WTC11 (cell line): ENCODE data around the gene CHST11.

Source experiments
- CTCF ChIP-seq: fragments of 200-600 bp; IDR thresholded peaks from 2 replicates; pipeline ENCODE4 v1.8.0; 2022; ENCODE audit warnings: antibody characterized with exemption
- E2F4 ChIP-seq: sonication (generic); formaldehyde crosslinking; IDR thresholded peaks from 2 replicates; pipeline ENCODE4 v1.8.1; 2022; ENCODE audit warnings: low read depth, mild to moderate bottlenecking, moderate library complexity, missing genetic modification reagents, borderline replicate concordance
- FOXJ3 ChIP-seq: sonication (generic); formaldehyde crosslinking; IDR thresholded peaks from 2 replicates; pipeline ENCODE4 v1.9.0; 2021; ENCODE audit warnings: missing genetic modification reagents, mild to moderate bottlenecking, borderline replicate concordance
- TCF7 ChIP-seq: sonication (generic); formaldehyde crosslinking; IDR thresholded peaks from 2 replicates; pipeline ENCODE4 v1.8.0; 2022; ENCODE audit warnings: mild to moderate bottlenecking, low read depth, missing genetic modification reagents, moderate library complexity
- TEAD4 ChIP-seq: sonication (generic); formaldehyde crosslinking; IDR thresholded peaks from 2 replicates; pipeline ENCODE4 v1.8.0; 2022; ENCODE audit warnings: mild to moderate bottlenecking, missing genetic modification reagents

- TF ChIP-seq CTCF (no peak), FOXJ3 (no peak), TEAD4 (no peak), E2F4 (CRISPR knock-in tag) (no peak), TCF7 (CRISPR knock-in tag) (no peak)
Observed at GRCh38 chr12:104577581-104577981, 120.8 kb downstream of the CHST11 start.
